H54 (cell line): ENCODE results near the gene H1-8.

Experiments used
- DNase-seq: peaks from one replicate; pipeline ENCODE4 v3.0.0; 2011; ENCODE audit warnings: low spot score, mixed read lengths; ENCODE audit not compliant: insufficient read length
- FAIRE-seq: peaks from 3 replicates; lab custom pipeline; 2011; peaks lifted over from hg19 to GRCh38; lab: Jason Lieb, UNC
- POLR2A ChIP-seq: IDR thresholded peaks from 2 replicates; pipeline ENCODE4 v1.6.1; 2011; ENCODE audit warnings: low read depth, mild to moderate bottlenecking, low read length

The H1-8 gene

DNA sequence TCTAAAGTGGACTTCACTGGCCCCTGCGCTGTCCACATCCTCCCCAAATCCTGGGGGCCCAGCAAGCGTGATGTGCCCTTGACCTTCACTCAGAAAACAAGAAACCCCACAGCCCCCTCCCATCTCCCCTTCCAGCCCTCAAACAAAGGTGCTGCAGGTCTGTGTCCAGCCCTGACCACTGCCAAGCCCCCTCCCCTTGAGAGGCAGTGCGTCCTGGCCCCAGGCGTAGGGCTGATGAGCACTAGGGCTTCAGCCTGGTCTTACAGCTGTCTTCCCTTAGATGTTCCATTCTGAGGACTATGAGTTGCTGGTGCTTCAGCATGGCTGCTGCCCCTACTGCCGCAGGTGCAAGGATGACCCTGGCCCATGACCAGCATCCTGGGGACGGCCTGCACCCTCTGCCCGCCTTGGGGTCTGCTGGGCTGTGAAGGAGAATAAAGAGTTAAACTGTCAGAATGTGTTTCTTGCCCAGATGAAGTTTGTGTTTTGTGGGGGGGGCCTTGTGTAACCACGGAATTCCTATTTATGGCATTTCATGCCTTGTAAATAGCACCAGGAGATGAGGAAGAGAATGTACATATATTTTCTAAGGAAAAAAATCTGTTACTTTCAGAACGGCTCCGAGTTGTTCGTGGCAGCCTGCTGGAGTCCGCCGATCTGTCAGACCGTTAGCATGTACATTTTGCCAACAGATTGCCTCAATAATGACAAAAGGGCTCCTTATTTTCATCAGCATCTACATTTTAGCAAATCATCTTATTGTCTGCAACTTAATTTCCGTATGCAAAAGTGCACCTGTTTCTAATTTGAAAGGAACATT lies 22.9 kb upstream of the H1-8 start:
- no peak for FAIRE-seq
- no peak for DNase-seq
- no peak for TF ChIP-seq POLR2A

DNA sequence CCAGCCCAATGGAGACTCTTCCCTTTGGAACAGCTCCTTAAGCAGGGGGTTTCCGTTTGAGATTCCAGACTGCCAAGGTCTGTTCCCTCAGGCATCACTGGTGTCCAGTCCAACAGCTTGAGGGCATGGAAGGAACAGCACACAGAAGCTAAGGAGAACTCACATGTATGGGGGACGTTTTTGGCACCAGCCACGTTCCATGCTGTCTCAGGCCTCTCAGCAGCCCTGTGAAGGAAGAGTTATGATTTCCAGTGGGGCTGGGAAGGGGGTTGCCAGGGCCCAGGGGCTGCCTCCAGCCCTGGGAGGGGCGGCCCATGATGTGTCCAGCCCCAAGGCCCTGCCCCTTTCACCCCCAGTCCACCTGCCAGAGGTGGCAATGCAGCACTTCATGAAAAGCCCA lies 22.0 kb upstream of the H1-8 start:
- DNase-seq = no peak
- no peak for FAIRE-seq
- TF ChIP-seq POLR2A = no peak

- DNase-seq (no peak), FAIRE-seq (no peak)
- no peak for TF ChIP-seq POLR2A
Observed at GRCh38 chr3:129521611-129522010, 21.4 kb upstream of the H1-8 start.

- FAIRE-seq (no peak), DNase-seq (no peak)
- TF ChIP-seq POLR2A = no peak
Observed at GRCh38 chr3:129522953-129523352, 20.0 kb upstream of the H1-8 start.

- no peak for FAIRE-seq
- no peak for TF ChIP-seq POLR2A
- no peak for DNase-seq
Observed at GRCh38 chr3:129524081-129524480, 18.9 kb upstream of the H1-8 start.

DNA sequence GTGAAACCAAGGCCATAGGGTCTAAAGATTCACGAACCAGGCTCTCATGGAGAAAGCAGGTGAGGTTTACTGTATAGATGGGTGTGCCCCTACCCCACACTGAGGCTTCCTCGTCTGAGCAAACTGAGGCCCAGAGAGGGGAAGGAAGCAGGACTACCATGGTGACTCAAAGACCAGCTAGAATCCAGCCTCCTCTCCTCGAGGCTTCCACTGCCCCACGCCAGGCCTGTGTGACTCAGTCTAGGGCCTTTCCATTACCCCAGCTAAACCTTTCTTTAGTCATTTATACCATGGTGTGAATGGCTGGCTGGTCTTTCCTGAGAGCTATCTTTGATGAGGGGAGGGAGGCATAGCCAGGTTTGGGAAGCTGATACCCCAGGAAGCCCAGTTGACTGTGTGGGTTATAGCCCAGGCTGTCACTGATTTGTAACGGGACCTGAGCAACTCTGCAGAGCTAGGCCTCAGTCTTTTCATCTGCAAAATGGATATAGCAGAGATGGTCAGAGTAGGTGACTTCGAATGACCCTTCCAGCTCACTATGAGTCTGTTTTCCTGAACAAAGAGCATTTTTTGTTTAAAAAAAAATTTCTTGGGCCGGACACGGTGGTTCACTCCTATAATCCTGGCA lies 17.5 kb upstream of the H1-8 start:
- DNase-seq (peak; percentile 81), FAIRE-seq (no peak)
- no peak for TF ChIP-seq POLR2A

DNA sequence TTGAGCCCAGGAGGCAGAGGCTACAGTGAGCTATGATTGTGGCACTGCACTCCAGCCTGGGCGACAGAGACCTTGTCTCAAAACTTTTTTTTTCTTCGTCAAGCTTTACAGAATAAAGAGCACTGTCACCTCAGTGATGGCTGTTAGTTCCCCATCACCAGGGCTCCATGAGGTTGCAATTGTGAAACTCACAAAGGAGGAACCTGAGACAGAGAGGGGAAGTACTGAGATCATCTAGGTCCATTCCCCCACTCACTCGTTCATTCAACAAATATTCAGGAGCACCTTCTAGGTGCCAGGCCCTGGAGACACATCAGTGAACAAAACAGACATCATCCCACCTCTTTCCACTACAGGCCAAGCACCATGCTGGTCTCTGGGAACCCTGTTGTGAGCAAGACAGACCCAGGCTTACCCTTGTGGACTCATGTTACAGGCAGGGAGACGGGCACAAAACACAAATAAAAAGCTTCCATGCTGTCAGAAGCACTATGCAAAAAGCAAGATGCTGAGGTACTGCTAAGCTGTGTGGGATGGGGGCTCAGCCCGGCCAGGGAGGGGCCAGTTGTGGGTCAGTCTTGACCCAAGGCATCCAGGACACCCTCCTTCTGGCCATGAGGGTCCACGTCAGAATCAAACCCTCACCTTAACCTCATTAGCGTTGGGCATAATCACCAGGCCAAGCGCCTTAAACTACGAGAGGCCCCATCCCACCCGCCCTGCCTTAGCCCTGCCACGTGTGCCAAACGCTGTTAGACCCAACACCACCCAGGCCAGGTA lies 16.7 kb upstream of the H1-8 start:
- DNase-seq (no peak), FAIRE-seq (no peak)
- no peak for TF ChIP-seq POLR2A

GRCh38 chr3:129527262-129527661 lies 15.7 kb upstream of the H1-8 start:
- TF ChIP-seq POLR2A = no peak
- FAIRE-seq = no peak
- no peak for DNase-seq

- no peak for TF ChIP-seq POLR2A
- FAIRE-seq (no peak), DNase-seq (no peak)
Observed at GRCh38 chr3:129528589-129529100, 14.3 kb upstream of the H1-8 start, which contains the start of gene RHO. Gene RHO, plus strand, starts transcription at chr3:129528639. Its CDS starts 95 bp downstream, at chr3:129528734.

DNA sequence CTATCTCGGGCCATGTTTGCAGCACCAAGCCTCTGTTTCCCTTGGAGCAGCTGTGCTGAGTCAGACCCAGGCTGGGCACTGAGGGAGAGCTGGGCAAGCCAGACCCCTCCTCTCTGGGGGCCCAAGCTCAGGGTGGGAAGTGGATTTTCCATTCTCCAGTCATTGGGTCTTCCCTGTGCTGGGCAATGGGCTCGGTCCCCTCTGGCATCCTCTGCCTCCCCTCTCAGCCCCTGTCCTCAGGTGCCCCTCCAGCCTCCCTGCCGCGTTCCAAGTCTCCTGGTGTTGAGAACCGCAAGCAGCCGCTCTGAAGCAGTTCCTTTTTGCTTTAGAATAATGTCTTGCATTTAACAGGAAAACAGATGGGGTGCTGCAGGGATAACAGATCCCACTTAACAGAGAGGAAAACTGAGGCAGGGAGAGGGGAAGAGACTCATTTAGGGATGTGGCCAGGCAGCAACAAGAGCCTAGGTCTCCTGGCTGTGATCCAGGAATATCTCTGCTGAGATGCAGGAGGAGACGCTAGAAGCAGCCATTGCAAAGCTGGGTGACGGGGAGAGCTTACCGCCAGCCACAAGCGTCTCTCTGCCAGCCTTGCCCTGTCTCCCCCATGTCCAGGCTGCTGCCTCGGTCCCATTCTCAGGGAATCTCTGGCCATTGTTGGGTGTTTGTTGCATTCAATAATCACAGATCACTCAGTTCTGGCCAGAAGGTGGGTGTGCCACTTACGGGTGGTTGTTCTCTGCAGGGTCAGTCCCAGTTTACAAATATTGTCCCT lies 13.4 kb upstream of the H1-8 start:
- FAIRE-seq (no peak), DNase-seq (no peak)
- TF ChIP-seq POLR2A = no peak

DNA sequence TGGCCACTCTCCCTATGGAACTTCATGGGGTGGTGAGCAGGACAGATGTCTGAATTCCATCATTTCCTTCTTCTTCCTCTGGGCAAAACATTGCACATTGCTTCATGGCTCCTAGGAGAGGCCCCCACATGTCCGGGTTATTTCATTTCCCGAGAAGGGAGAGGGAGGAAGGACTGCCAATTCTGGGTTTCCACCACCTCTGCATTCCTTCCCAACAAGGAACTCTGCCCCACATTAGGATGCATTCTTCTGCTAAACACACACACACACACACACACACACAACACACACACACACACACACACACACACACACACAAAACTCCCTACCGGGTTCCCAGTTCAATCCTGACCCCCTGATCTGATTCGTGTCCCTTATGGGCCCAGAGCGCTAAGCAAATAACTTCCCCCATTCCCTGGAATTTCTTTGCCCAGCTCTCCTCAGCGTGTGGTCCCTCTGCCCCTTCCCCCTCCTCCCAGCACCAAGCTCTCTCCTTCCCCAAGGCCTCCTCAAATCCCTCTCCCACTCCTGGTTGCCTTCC lies 12.7 kb upstream of the H1-8 start:
- DNase-seq = no peak
- TF ChIP-seq POLR2A = no peak
- FAIRE-seq = no peak

DNA sequence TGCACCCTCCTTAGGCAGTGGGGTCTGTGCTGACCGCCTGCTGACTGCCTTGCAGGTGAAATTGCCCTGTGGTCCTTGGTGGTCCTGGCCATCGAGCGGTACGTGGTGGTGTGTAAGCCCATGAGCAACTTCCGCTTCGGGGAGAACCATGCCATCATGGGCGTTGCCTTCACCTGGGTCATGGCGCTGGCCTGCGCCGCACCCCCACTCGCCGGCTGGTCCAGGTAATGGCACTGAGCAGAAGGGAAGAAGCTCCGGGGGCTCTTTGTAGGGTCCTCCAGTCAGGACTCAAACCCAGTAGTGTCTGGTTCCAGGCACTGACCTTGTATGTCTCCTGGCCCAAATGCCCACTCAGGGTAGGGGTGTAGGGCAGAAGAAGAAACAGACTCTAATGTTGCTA lies 12.2 kb upstream of the H1-8 start:
- FAIRE-seq (no peak), DNase-seq (no peak)
- TF ChIP-seq POLR2A = no peak

DNA sequence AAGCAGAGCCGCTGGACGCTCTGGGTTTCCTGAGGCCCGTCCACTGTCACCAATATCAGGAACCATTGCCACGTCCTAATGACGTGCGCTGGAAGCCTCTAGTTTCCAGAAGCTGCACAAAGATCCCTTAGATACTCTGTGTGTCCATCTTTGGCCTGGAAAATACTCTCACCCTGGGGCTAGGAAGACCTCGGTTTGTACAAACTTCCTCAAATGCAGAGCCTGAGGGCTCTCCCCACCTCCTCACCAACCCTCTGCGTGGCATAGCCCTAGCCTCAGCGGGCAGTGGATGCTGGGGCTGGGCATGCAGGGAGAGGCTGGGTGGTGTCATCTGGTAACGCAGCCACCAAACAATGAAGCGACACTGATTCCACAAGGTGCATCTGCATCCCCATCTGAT lies 11.3 kb upstream of the H1-8 start:
- no peak for TF ChIP-seq POLR2A
- FAIRE-seq (no peak), DNase-seq (no peak)
